HCT116 (cell line): ENCODE results near the gene GALNT17. TPM values are rescaled to one million over a fixed set of nuclear protein-coding genes. Genes with fewer than 3 reads are reported as not detected.

Experiments used
- ATAC-seq: fragments of 200-7000 bp; cut with Tn5 transposase; 2 replicates; pipeline ENCODE4 v1.9.1; 2020; ENCODE audit warnings: mild to moderate bottlenecking, moderate library complexity
- BruUV-seq: library from RNA; stranded (reverse); fragments of 400-500 nt; replicated peaks from 2 replicates; lab custom pipeline; 2021; lab: Mats Ljungman, UMichigan
- CTCF ChIA-PET: fragments of 300-600 bp; sonication (Branson Sonifier 250); formaldehyde crosslinking; loops from one replicate; lab custom pipeline; 2021; ENCODE audit warnings: antibody characterized with exemption; lab: Charles Lee
- POLR2A ChIA-PET: fragments of 300-600, 350-600 bp; sonication (Branson Sonifier 250); formaldehyde crosslinking; loops from one replicate; lab custom pipeline; 2021; ENCODE audit warnings: antibody characterized with exemption; lab: Charles Lee
- RAD21 ChIA-PET, 2 experiments: fragments of 300-600 bp; sonication (Branson Sonifier 250); formaldehyde crosslinking; loops; one replicate each; lab custom pipeline; 2023; ENCODE audit warnings: low total read pairs in 2 of 2; ENCODE audit not compliant: uncharacterized antibody in 2 of 2, unreplicated experiment in 2 of 2, low non-redundant PET in 1 of 2; lab: Charles Lee
- DNase-seq: peaks from one replicate; pipeline ENCODE4 v3.0.0-alpha.2; 2010; ENCODE audit warnings: low read depth, low spot score
- H2AFZ ChIP-seq: fragments of 200-600 bp; shearing (Covaris generic), sonication (generic); 2 replicates; pipeline ENCODE4 v1.6.1; 2017; ENCODE audit warnings: low read depth, mixed run types, mixed read lengths, antibody characterized with exemption, low read length; ENCODE audit not compliant: poor library complexity, severe bottlenecking
- H3K27ac ChIP-seq: 2 replicates; pipeline ENCODE4 v1.5.1; 2012; ENCODE audit warnings: low read depth, low read length
- H3K27me3 ChIP-seq: fragments of 200-600 bp; sonication (generic); 2 replicates; pipeline ENCODE4 v1.6.1; 2016; ENCODE audit warnings: mixed run types, low read length, mixed read lengths; ENCODE audit not compliant: insufficient read depth
- H3K36me3 ChIP-seq, 2 experiments: fragments of 200-500 bp in 1 of 2; fragments of 200-600 bp in 1 of 2; sonication (Bioruptor generic) in 1 of 2; sonication (generic) in 1 of 2; 2 replicates each; pipeline versions ENCODE4 v1.5.1 to v1.6.1; 2014 to 2016; ENCODE audit warnings: low read length in 2 of 2, inconsistent platforms in 1 of 2, mixed read lengths in 1 of 2, mixed run types in 1 of 2; ENCODE audit not compliant: insufficient read depth in 2 of 2, control insufficient read depth in 1 of 2
- H3K4me1 ChIP-seq, 2 experiments: fragments of 200-600 bp in 1 of 2; sonication (generic) in 1 of 2; 2 replicates each; pipeline versions ENCODE4 v1.5.1 to v1.6.1; 2012 to 2017; ENCODE audit warnings: low read length in 2 of 2, inconsistent platforms in 1 of 2, mild to moderate bottlenecking in 1 of 2, mixed read lengths in 1 of 2, mixed run types in 1 of 2, moderate library complexity in 1 of 2; ENCODE audit not compliant: insufficient read depth in 2 of 2, control insufficient read depth in 1 of 2
- H3K4me2 ChIP-seq: fragments of 200-600 bp; sonication (generic); 2 replicates; pipeline ENCODE4 v1.6.1; 2017; ENCODE audit warnings: mixed run types, low read length, mixed read lengths
- H3K4me3 ChIP-seq, 2 experiments: fragments of 200-600 bp in 1 of 2; sonication (generic) in 1 of 2; replicated peaks in 1 of 2; 2 replicates each; pipeline ENCODE4 v1.5.1; 2011 to 2016; ENCODE audit warnings: low read length in 2 of 2, control low read depth in 1 of 2, low read depth in 1 of 2, mild to moderate bottlenecking in 1 of 2, mixed read lengths in 1 of 2, mixed run types in 1 of 2
- H3K79me2 ChIP-seq: fragments of 200-600 bp; sonication (generic); 2 replicates; pipeline ENCODE4 v1.6.1; 2017; ENCODE audit warnings: mild to moderate bottlenecking, mixed run types, low read length, moderate library complexity, mixed read lengths; ENCODE audit not compliant: insufficient read depth
- H3K9ac ChIP-seq: fragments of 200-600 bp; sonication (generic); 2 replicates; pipeline ENCODE4 v1.6.1; 2016; ENCODE audit warnings: low read length, mixed read lengths
- H3K9me2 ChIP-seq: fragments of 200-600 bp; sonication (generic), shearing (Covaris generic); 2 replicates; pipeline ENCODE4 v1.6.1; 2017; ENCODE audit warnings: mixed run types, mild to moderate bottlenecking, moderate library complexity; ENCODE audit not compliant: insufficient read depth
- H3K9me3 ChIP-seq, 2 experiments: fragments of 200-500 bp in 1 of 2; fragments of 200-600 bp in 1 of 2; sonication (Bioruptor generic) in 1 of 2; sonication (generic) in 1 of 2; 2 replicates each; pipeline ENCODE4 v1.6.1; 2014 to 2017; ENCODE audit warnings: low read length in 2 of 2, mixed read lengths in 2 of 2, inconsistent platforms in 1 of 2, low read depth in 1 of 2, mild to moderate bottlenecking in 1 of 2, mixed run types in 1 of 2, moderate library complexity in 1 of 2; ENCODE audit not compliant: control insufficient read depth in 1 of 2, insufficient read depth in 1 of 2
- H4K20me1 ChIP-seq: fragments of 200-600 bp; sonication (generic), shearing (Covaris generic); 2 replicates; pipeline ENCODE4 v1.6.1; 2017; ENCODE audit warnings: mixed run types, mild to moderate bottlenecking, moderate library complexity; ENCODE audit not compliant: insufficient read depth
- CBX3 ChIP-seq: IDR thresholded peaks from 2 replicates; pipeline ENCODE4 v1.6.1; 2012; ENCODE audit warnings: low read depth
- EGR1 ChIP-seq: IDR thresholded peaks from 2 replicates; pipeline ENCODE4 v1.6.1; 2012; ENCODE audit warnings: low read depth
- EZH2 ChIP-seq: fragments of 200-600 bp; sonication (generic); IDR thresholded peaks from 2 replicates; pipeline ENCODE4 v1.6.1; 2017; ENCODE audit warnings: antibody characterized with exemption, mixed run types
- POLR2A ChIP-seq: IDR thresholded peaks from 2 replicates; pipeline ENCODE4 v1.7.0; 2011; ENCODE audit warnings: borderline replicate concordance; ENCODE audit not compliant: insufficient read depth, insufficient read length; ENCODE audit errors: extremely low read depth
- ZNF274 ChIP-seq: fragments of 200-500 bp; sonication (Bioruptor generic); IDR thresholded peaks from 2 replicates; pipeline ENCODE4 v1.6.1; 2014; ENCODE audit warnings: mild to moderate bottlenecking, low read depth, low read length, inconsistent platforms
- intact Hi-C: fragments of 100-400 bp; cut with micrococcal nuclease; formaldehyde crosslinking; loops from 2 replicates; pipeline ENCODE4 v1.10.0; 2022
- total RNA-seq: library from RNA; stranded (reverse); gene quantifications from one replicate; pipeline ENCODE4 v1.2.1, GENCODE V29; 2021; ENCODE audit not compliant: unreplicated experiment
- TF ChIP-seq, protein P1 (sequence below): IDR thresholded peaks from 2 replicates; pipeline ENCODE4 v1.6.1; 2011; ENCODE audit warnings: mild to moderate bottlenecking, low read length, moderate library complexity; ENCODE audit not compliant: insufficient replicate concordance; ENCODE audit errors: extremely low read depth
- TF ChIP-seq, protein P2 (sequence below), 3 experiments: fragments of 200-600 bp in 1 of 3; sonication (generic) in 1 of 3; IDR thresholded peaks in 2 of 3; conservative IDR thresholded peaks in 1 of 3; 2 replicates each; pipeline ENCODE4 v1.5.1; 2012 to 2017; ENCODE audit warnings: low read depth in 2 of 3, low read length in 2 of 3, antibody characterized with exemption in 1 of 3, borderline replicate concordance in 1 of 3, control low read depth in 1 of 3, mild to moderate bottlenecking in 1 of 3, mixed read lengths in 1 of 3, mixed run types in 1 of 3, moderate library complexity in 1 of 3; ENCODE audit not compliant: insufficient read depth in 1 of 3

Gene GALNT17
- total RNA-seq, 1 experiment from 2014 or later: not detected

DNA sequence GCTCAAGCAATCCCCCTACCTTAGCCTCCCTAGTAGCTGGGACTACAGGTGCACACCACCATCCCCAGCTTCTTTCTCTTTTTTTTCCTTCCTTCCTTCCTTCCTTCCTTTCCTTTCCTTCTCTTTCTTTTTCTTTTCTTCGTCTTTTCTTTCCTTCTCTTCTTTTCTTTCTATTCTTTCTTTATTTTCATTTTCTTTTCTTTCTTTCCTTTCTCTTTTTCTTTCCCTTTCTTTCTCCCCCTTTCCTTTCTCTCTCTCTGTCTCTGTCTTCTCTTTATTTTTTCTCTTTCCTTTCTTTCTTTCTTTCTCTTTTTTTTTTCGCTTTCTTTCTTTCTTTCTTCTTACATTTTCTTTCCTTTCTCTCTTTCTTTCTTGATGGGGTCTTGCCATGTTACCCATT lies 621.3 kb downstream of the GALNT17 start:
- Histone ChIP-seq H3K9me3 (peaks cover 4 to 5% of the 10 kb centered on the region in 2 experiments; a peak in 2 of 4 replicates), H3K27ac (no peak overlapping the region), H3K4me1 (no peaks in the 10 kb centered on the region), H4K20me1 (no peaks in the 10 kb centered on the region), H3K4me2 (no peak overlapping the region), H3K27me3 (no peaks in the 10 kb centered on the region), H3K79me2 (no peaks in the 10 kb centered on the region), H3K9ac (no peak overlapping the region), H2AFZ (no peak overlapping the region), H3K9me2 (no peaks in the 10 kb centered on the region), H3K36me3 (no peaks in the 10 kb centered on the region), H3K4me3 (no peak overlapping the region)
- BruUV-seq: no TSS peak
- ChIA-PET RAD21 (no interaction called here), POLR2A (no interaction called here), CTCF (no interaction called here)
- TF ChIP-seq EZH2: no peak
- TF ChIP-seq, protein P1, sequence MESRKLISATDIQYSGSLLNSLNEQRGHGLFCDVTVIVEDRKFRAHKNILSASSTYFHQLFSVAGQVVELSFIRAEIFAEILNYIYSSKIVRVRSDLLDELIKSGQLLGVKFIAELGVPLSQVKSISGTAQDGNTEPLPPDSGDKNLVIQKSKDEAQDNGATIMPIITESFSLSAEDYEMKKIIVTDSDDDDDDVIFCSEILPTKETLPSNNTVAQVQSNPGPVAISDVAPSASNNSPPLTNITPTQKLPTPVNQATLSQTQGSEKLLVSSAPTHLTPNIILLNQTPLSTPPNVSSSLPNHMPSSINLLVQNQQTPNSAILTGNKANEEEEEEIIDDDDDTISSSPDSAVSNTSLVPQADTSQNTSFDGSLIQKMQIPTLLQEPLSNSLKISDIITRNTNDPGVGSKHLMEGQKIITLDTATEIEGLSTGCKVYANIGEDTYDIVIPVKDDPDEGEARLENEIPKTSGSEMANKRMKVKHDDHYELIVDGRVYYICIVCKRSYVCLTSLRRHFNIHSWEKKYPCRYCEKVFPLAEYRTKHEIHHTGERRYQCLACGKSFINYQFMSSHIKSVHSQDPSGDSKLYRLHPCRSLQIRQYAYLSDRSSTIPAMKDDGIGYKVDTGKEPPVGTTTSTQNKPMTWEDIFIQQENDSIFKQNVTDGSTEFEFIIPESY: no peak
- TF ChIP-seq, protein P2, sequence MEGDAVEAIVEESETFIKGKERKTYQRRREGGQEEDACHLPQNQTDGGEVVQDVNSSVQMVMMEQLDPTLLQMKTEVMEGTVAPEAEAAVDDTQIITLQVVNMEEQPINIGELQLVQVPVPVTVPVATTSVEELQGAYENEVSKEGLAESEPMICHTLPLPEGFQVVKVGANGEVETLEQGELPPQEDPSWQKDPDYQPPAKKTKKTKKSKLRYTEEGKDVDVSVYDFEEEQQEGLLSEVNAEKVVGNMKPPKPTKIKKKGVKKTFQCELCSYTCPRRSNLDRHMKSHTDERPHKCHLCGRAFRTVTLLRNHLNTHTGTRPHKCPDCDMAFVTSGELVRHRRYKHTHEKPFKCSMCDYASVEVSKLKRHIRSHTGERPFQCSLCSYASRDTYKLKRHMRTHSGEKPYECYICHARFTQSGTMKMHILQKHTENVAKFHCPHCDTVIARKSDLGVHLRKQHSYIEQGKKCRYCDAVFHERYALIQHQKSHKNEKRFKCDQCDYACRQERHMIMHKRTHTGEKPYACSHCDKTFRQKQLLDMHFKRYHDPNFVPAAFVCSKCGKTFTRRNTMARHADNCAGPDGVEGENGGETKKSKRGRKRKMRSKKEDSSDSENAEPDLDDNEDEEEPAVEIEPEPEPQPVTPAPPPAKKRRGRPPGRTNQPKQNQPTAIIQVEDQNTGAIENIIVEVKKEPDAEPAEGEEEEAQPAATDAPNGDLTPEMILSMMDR (IDR thresholded peaks at IDR 0.05 in 2 of 3, conservative IDR thresholded peaks at IDR 0.05 in 1 of 3; ENCODE audit: borderline replicate concordance in 1 of 3, insufficient read depth in 1 of 3, low read depth in 2 of 3, low read length in 2 of 3): no peak
- TF ChIP-seq CBX3: no peak
- TF ChIP-seq POLR2A: no peak
- no peak for TF ChIP-seq ZNF274
- no peak for TF ChIP-seq EGR1
- intact Hi-C loops: no loop called here
- no peak for ATAC-seq
- no peak for DNase-seq
